HepG2 (cell line): ENCODE data around the gene STK39. TPM values are rescaled to one million over a fixed set of nuclear protein-coding genes. Genes with fewer than 3 reads are reported as not detected.
A peak's percentile ranks its signal among the peaks of the same experiment; 100 is the strongest.

Source experiments
- CCDC6 ChIP-seq: sonication (generic); formaldehyde crosslinking; IDR thresholded peaks from 2 replicates; pipeline ENCODE4 v1.8.1; 2022; ENCODE audit warnings: mild to moderate bottlenecking, missing genetic modification reagents, moderate library complexity
- EZH2 ChIP-seq: conservative IDR thresholded peaks from 2 replicates; pipeline ENCODE4 v1.6.1; 2012; ENCODE audit warnings: mild to moderate bottlenecking, low read depth, low read length, moderate library complexity
- FOXO1 ChIP-seq: sonication (generic); formaldehyde crosslinking; IDR thresholded peaks from 2 replicates; pipeline ENCODE4 v1.4.0; 2020; ENCODE audit warnings: missing genetic modification reagents
- MED13 ChIP-seq: sonication (generic); formaldehyde crosslinking; IDR thresholded peaks from 2 replicates; pipeline ENCODE4 v1.5.0; 2020; ENCODE audit warnings: missing genetic modification reagents
- NFIB ChIP-seq: sonication (generic); formaldehyde crosslinking; IDR thresholded peaks from 2 replicates; pipeline ENCODE4 v1.9.0; 2021; ENCODE audit warnings: missing genetic modification reagents, mild to moderate bottlenecking, borderline replicate concordance
- SKI ChIP-seq: fragments of 450-650 bp; IDR thresholded peaks from one replicate; pipeline ENCODE4 v1.6.1; 2018; ENCODE audit warnings: mild to moderate bottlenecking; ENCODE audit not compliant: partially characterized antibody
- TRIM24 ChIP-seq: sonication (generic); formaldehyde crosslinking; IDR thresholded peaks from 2 replicates; pipeline ENCODE4 v1.8.0; 2022; ENCODE audit warnings: mild to moderate bottlenecking, missing genetic modification reagents
- TSC22D2 ChIP-seq: sonication (generic); formaldehyde crosslinking; IDR thresholded peaks from 2 replicates; pipeline ENCODE4 v1.5.1; 2020; ENCODE audit warnings: missing genetic modification reagents, mild to moderate bottlenecking, borderline replicate concordance
- ZFY ChIP-seq: sonication (generic); formaldehyde crosslinking; IDR thresholded peaks from 2 replicates; pipeline ENCODE4 v1.4.0; 2020; ENCODE audit warnings: missing genetic modification reagents
- ZNF234 ChIP-seq: sonication (generic); formaldehyde crosslinking; conservative IDR thresholded peaks from 2 replicates; pipeline ENCODE4 v1.5.1; 2020; ENCODE audit warnings: mild to moderate bottlenecking, missing genetic modification reagents
- ZNF446 ChIP-seq: sonication (generic); formaldehyde crosslinking; IDR thresholded peaks from 2 replicates; pipeline ENCODE4 v1.5.0; 2020; ENCODE audit warnings: mild to moderate bottlenecking, missing genetic modification reagents
- ZNF746 ChIP-seq: sonication (generic); formaldehyde crosslinking; IDR thresholded peaks from 2 replicates; pipeline ENCODE4 v1.8.0; 2022; ENCODE audit warnings: mild to moderate bottlenecking, missing genetic modification reagents
- ZNF75D ChIP-seq: sonication (generic); formaldehyde crosslinking; IDR thresholded peaks from 2 replicates; pipeline ENCODE4 v1.8.1; 2023; ENCODE audit warnings: missing genetic modification reagents, mild to moderate bottlenecking, borderline replicate concordance
- polyA plus RNA-seq, 8 experiments: library from polyadenylated mRNA; depleted of rRNA in 3 of 8; stranded (reverse) in 7 of 8; unstranded in 1 of 8; fragments of >200 nt; fragmentation: Illumina TruSeq in 4 of 8; extraction: Trizol in 4 of 8; gene quantifications; 2 replicates each; pipeline versions ENCODE4 v1.2.1 to v1.2.3, GENCODE V29; 2011 to 2016; ENCODE audit warnings: low read depth in 4 of 8, missing spikeins in 1 of 8, mixed read lengths in 1 of 8; ENCODE audit not compliant: insufficient read depth in 1 of 8
- total RNA-seq, 5 experiments: library from RNA; depleted of rRNA; stranded (reverse); fragments of >200 nt; fragmentation: Illumina TruSeq; extraction: Trizol; gene quantifications; 2 replicates each; pipeline ENCODE4 v1.2.3, GENCODE V29; 2016; ENCODE audit warnings: low read depth in 1 of 5
- TF ChIP-seq, protein P1 (sequence below): sonication (generic); formaldehyde crosslinking; IDR thresholded peaks from 2 replicates; pipeline ENCODE4 v1.5.0; 2020; ENCODE audit warnings: missing genetic modification reagents
- TF ChIP-seq, protein P2 (sequence below): sonication (generic); formaldehyde crosslinking; conservative IDR thresholded peaks from 2 replicates; pipeline ENCODE4 v1.4.0; 2020; ENCODE audit warnings: missing genetic modification reagents
- TF ChIP-seq, protein P3 (sequence below): sonication (generic); formaldehyde crosslinking; IDR thresholded peaks from 2 replicates; pipeline ENCODE4 v1.4.0; 2020; ENCODE audit warnings: mild to moderate bottlenecking, low read depth, missing genetic modification reagents
- TF ChIP-seq, protein P4 (sequence below): sonication (generic); formaldehyde crosslinking; IDR thresholded peaks from 2 replicates; pipeline ENCODE4 v1.8.0; 2022; ENCODE audit warnings: mild to moderate bottlenecking, missing genetic modification reagents, moderate library complexity
- TF ChIP-seq, protein P5 (sequence below): sonication (generic); formaldehyde crosslinking; IDR thresholded peaks from 2 replicates; pipeline ENCODE4 v1.8.0; 2022; ENCODE audit warnings: missing genetic modification reagents, mild to moderate bottlenecking, borderline replicate concordance

STK39 gene
- total and polyA plus RNA-seq, 2 of the 13 experiments (the other 11 are each of a cell fraction or from before 2014, with no cell fraction given) = 27.3 to 38.4 TPM

DNA sequence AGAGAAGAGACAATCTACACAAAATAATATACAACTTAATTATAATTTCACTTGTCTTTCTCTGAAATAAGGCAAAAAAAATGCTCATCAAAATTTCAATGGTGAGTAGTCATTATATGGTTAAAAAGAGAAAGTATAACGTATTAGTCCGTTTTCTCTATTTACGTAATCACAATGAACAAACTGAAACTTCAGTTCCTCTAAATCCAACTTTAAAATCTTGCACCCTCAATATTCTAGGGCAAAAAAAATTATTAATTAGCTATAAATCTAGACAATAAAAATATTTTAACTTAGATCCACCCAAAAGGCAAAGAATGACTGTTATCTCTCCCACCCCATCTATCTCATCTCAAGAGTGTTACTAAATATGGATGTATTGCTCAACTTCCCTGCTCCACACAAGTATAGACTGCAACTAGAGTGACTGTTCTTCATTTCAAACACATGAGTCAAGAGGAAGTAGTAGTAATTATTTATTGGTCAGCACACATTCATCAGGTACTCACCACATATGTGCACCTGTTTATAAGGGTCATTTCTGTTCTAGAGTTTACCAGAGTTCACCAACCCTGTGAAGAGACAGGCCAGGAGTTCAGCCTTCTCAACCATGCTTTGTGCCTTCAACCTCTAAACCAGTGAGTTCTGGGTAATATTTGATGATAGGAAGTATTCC, 36.4 kb downstream of the STK39 start (continued):
- TF ChIP-seq, protein P1, sequence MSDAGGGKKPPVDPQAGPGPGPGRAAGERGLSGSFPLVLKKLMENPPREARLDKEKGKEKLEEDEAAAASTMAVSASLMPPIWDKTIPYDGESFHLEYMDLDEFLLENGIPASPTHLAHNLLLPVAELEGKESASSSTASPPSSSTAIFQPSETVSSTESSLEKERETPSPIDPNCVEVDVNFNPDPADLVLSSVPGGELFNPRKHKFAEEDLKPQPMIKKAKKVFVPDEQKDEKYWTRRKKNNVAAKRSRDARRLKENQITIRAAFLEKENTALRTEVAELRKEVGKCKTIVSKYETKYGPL (CRISPR knock-in tag) = no peak
- no peak for TF ChIP-seq TSC22D2 (CRISPR knock-in tag)
- TF ChIP-seq MED13 (CRISPR knock-in tag) = 0 out of 2 replicates have a peak, but pooled peaks have one; percentile 13
- no peak for TF ChIP-seq ZNF746 (CRISPR knock-in tag)
- no peak for TF ChIP-seq CCDC6 (CRISPR knock-in tag)
- no peak for TF ChIP-seq SKI
- TF ChIP-seq ZNF446 = no peak
- TF ChIP-seq, protein P2, sequence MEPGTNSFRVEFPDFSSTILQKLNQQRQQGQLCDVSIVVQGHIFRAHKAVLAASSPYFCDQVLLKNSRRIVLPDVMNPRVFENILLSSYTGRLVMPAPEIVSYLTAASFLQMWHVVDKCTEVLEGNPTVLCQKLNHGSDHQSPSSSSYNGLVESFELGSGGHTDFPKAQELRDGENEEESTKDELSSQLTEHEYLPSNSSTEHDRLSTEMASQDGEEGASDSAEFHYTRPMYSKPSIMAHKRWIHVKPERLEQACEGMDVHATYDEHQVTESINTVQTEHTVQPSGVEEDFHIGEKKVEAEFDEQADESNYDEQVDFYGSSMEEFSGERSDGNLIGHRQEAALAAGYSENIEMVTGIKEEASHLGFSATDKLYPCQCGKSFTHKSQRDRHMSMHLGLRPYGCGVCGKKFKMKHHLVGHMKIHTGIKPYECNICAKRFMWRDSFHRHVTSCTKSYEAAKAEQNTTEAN (CRISPR knock-in tag) = no peak
- no peak for TF ChIP-seq FOXO1 (CRISPR knock-in tag)
- TF ChIP-seq, protein P3, sequence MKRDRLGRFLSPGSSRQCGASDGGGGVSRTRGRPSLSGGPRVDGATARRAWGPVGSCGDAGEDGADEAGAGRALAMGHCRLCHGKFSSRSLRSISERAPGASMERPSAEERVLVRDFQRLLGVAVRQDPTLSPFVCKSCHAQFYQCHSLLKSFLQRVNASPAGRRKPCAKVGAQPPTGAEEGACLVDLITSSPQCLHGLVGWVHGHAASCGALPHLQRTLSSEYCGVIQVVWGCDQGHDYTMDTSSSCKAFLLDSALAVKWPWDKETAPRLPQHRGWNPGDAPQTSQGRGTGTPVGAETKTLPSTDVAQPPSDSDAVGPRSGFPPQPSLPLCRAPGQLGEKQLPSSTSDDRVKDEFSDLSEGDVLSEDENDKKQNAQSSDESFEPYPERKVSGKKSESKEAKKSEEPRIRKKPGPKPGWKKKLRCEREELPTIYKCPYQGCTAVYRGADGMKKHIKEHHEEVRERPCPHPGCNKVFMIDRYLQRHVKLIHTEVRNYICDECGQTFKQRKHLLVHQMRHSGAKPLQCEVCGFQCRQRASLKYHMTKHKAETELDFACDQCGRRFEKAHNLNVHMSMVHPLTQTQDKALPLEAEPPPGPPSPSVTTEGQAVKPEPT (CRISPR knock-in tag) = no peak
- TF ChIP-seq EZH2 = no peak
- TF ChIP-seq NFIB (CRISPR knock-in tag) = no peak
- TF ChIP-seq, protein P4, sequence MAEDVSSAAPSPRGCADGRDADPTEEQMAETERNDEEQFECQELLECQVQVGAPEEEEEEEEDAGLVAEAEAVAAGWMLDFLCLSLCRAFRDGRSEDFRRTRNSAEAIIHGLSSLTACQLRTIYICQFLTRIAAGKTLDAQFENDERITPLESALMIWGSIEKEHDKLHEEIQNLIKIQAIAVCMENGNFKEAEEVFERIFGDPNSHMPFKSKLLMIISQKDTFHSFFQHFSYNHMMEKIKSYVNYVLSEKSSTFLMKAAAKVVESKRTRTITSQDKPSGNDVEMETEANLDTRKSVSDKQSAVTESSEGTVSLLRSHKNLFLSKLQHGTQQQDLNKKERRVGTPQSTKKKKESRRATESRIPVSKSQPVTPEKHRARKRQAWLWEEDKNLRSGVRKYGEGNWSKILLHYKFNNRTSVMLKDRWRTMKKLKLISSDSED = no peak
- TF ChIP-seq TRIM24 (CRISPR knock-in tag) = no peak
- TF ChIP-seq, protein P5, sequence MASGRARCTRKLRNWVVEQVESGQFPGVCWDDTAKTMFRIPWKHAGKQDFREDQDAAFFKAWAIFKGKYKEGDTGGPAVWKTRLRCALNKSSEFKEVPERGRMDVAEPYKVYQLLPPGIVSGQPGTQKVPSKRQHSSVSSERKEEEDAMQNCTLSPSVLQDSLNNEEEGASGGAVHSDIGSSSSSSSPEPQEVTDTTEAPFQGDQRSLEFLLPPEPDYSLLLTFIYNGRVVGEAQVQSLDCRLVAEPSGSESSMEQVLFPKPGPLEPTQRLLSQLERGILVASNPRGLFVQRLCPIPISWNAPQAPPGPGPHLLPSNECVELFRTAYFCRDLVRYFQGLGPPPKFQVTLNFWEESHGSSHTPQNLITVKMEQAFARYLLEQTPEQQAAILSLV (CRISPR knock-in tag) = no peak
- no peak for TF ChIP-seq ZNF75D (CRISPR knock-in tag)
- no peak for TF ChIP-seq ZNF234
- TF ChIP-seq ZFY (CRISPR knock-in tag) = no peak
